DND-41 (cell line): ENCODE results near the gene GOLGA2.

Source experiments
- ATAC-seq: fragments of 200-7000 bp; cut with Tn5 transposase; 3 replicates; pipeline ENCODE4 v1.9.1; 2021; ENCODE audit warnings: low read depth; ENCODE audit not compliant: insufficient read depth
- DNase-seq: peaks from one replicate; pipeline ENCODE4 v3.0.0-alpha.2; 2020
- H2AFZ ChIP-seq: 2 replicates; pipeline ENCODE4 v1.6.0; 2012; ENCODE audit warnings: low read depth, low read length
- H3K27ac ChIP-seq: 2 replicates; pipeline ENCODE4 v1.5.1; 2012; ENCODE audit warnings: low read length, inconsistent platforms
- H3K27me3 ChIP-seq: fragments of 200-600 bp; sonication (generic); 2 replicates; pipeline ENCODE4 v1.6.0; 2012; ENCODE audit warnings: low read length, mild to moderate bottlenecking, inconsistent platforms; ENCODE audit not compliant: insufficient read depth, poor library complexity
- H3K36me3 ChIP-seq: 2 replicates; pipeline ENCODE4 v1.5.1; 2012; ENCODE audit warnings: low read length, inconsistent platforms; ENCODE audit not compliant: insufficient read depth
- H3K4me1 ChIP-seq: 2 replicates; pipeline ENCODE4 v1.5.1; 2012; ENCODE audit warnings: mild to moderate bottlenecking, low read length; ENCODE audit not compliant: insufficient read depth
- H3K4me2 ChIP-seq: 2 replicates; pipeline ENCODE4 v1.6.0; 2012; ENCODE audit warnings: mild to moderate bottlenecking, moderate library complexity, low read length, inconsistent platforms; ENCODE audit not compliant: insufficient read depth
- H3K4me3 ChIP-seq, 2 experiments: fragments of 200-600 bp in 1 of 2; shearing (Covaris generic) in 1 of 2; 2 replicates each; pipeline ENCODE4 v1.5.1; 2012 to 2016; ENCODE audit warnings: inconsistent platforms in 2 of 2, low read length in 2 of 2, mild to moderate bottlenecking in 2 of 2, low read depth in 1 of 2, moderate library complexity in 1 of 2
- H3K79me2 ChIP-seq: 2 replicates; pipeline ENCODE4 v1.6.0; 2012; ENCODE audit warnings: low read length, inconsistent platforms; ENCODE audit not compliant: insufficient read depth
- H3K9ac ChIP-seq: 2 replicates; pipeline ENCODE4 v1.6.0; 2012; ENCODE audit warnings: low read depth, mild to moderate bottlenecking, inconsistent platforms, low read length, moderate library complexity
- H3K9me3 ChIP-seq: 2 replicates; pipeline ENCODE4 v1.5.1; 2012; ENCODE audit warnings: low read length, moderate library complexity, mild to moderate bottlenecking, inconsistent platforms; ENCODE audit not compliant: insufficient read depth, severe bottlenecking
- H4K20me1 ChIP-seq: 2 replicates; pipeline ENCODE4 v1.6.0; 2012; ENCODE audit warnings: low read length; ENCODE audit not compliant: insufficient read depth
- EZH2 ChIP-seq: IDR thresholded peaks from 3 replicates; pipeline ENCODE4 v1.6.1; 2012; ENCODE audit warnings: borderline replicate concordance, low read depth, mild to moderate bottlenecking, moderate library complexity, low read length, inconsistent platforms; ENCODE audit not compliant: severe bottlenecking
- TF ChIP-seq, protein P1 (sequence below): IDR thresholded peaks from 2 replicates; pipeline ENCODE4 v1.5.1; 2012; ENCODE audit warnings: borderline replicate concordance, low read length, moderate library complexity, mild to moderate bottlenecking; ENCODE audit not compliant: poor library complexity, severe bottlenecking; ENCODE audit errors: extremely low read depth

Gene GOLGA2

GRCh38 chr9:128243215-128244018 is 32.4 kb downstream of the GOLGA2 start:
- Histone ChIP-seq H2AFZ (no peak overlapping the region), H3K9me3 (no peaks in the 10 kb centered on the region), H3K4me1 (no peaks in the 10 kb centered on the region), H3K4me3 (no peak overlapping the region), H3K27me3 (no peaks in the 10 kb centered on the region), H3K4me2 (no peak overlapping the region), H3K9ac (no peak overlapping the region), H4K20me1 (no peaks in the 10 kb centered on the region), H3K36me3 (no peaks in the 10 kb centered on the region), H3K79me2 (no peaks in the 10 kb centered on the region), H3K27ac (no peak overlapping the region)
- DNase-seq = no peak
- no peak; the same call in 2 of the 3 replicates for ATAC-seq
- TF ChIP-seq, protein P1, sequence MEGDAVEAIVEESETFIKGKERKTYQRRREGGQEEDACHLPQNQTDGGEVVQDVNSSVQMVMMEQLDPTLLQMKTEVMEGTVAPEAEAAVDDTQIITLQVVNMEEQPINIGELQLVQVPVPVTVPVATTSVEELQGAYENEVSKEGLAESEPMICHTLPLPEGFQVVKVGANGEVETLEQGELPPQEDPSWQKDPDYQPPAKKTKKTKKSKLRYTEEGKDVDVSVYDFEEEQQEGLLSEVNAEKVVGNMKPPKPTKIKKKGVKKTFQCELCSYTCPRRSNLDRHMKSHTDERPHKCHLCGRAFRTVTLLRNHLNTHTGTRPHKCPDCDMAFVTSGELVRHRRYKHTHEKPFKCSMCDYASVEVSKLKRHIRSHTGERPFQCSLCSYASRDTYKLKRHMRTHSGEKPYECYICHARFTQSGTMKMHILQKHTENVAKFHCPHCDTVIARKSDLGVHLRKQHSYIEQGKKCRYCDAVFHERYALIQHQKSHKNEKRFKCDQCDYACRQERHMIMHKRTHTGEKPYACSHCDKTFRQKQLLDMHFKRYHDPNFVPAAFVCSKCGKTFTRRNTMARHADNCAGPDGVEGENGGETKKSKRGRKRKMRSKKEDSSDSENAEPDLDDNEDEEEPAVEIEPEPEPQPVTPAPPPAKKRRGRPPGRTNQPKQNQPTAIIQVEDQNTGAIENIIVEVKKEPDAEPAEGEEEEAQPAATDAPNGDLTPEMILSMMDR = no peak
- TF ChIP-seq EZH2 = no peak

GRCh38 chr9:128242828-128243214 is 33.0 kb downstream of the GOLGA2 start:
- no peak for DNase-seq
- no peak overlapping the region for H3K27ac ChIP-seq
- no peak overlapping the region for H3K4me3 ChIP-seq
- TF ChIP-seq, protein P1 = no peak
- TF ChIP-seq EZH2 = no peak
- no peaks in the 10 kb centered on the region for H3K27me3 ChIP-seq
- no peak overlapping the region for H2AFZ ChIP-seq
- no peaks in the 10 kb centered on the region for H3K9me3 ChIP-seq
- H3K4me1 ChIP-seq = no peaks in the 10 kb centered on the region
- ATAC-seq = no peak
- no peaks in the 10 kb centered on the region for H3K79me2 ChIP-seq
- H3K4me2 ChIP-seq = no peak overlapping the region
- no peak overlapping the region for H3K9ac ChIP-seq
- no peaks in the 10 kb centered on the region for H4K20me1 ChIP-seq
- H3K36me3 ChIP-seq = no peaks in the 10 kb centered on the region

DNA sequence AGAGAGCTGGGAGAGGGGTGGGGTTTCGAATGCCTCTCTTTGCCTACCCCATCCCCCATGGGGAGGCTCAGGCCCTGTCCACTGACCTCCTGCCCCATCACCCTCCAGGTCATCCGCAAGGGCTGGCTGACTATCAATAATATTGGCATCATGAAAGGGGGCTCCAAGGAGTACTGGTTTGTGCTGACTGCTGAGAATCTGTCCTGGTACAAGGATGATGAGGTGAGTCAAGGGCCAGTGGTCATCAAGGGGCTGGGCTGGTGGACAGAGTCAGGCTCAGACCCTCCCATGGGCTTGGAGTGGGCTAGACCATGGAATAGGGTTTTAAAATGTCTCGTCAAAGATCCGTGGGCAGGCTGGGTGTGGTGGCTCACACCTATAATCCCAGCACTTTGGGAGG is 33.7 kb downstream of the GOLGA2 start:
- H3K4me1 ChIP-seq = no peaks in the 10 kb centered on the region
- H3K4me3 ChIP-seq = no peak overlapping the region
- H3K36me3 ChIP-seq = no peaks in the 10 kb centered on the region
- no peak overlapping the region for H3K27ac ChIP-seq
- H4K20me1 ChIP-seq = no peaks in the 10 kb centered on the region
- no peak for TF ChIP-seq EZH2
- TF ChIP-seq, protein P1 = no peak
- H3K9ac ChIP-seq = no peak overlapping the region
- no peak overlapping the region for H2AFZ ChIP-seq
- no peak for DNase-seq
- H3K4me2 ChIP-seq = no peak overlapping the region
- no peak for ATAC-seq
- no peaks in the 10 kb centered on the region for H3K79me2 ChIP-seq
- H3K9me3 ChIP-seq = no peaks in the 10 kb centered on the region
- H3K27me3 ChIP-seq = no peaks in the 10 kb centered on the region
